Central memory CD8-positive, alpha-beta T cell (primary cell): ENCODE results near the gene TPM2.

ENCODE experiments used
- ATAC-seq: fragments of 150-1000 bp; cut with Tn5 transposase; replicated peaks from 2 replicates; pipeline ENCODE4 v1.10.0; 2022; ENCODE audit warnings: mild to moderate bottlenecking, moderate FRiP score, moderate number of reproducible peaks; ENCODE audit not compliant: poor library complexity, severe bottlenecking; ENCODE audit errors: extremely low read depth
- DNase-seq, 2 donors: peaks; one replicate each; pipeline ENCODE4 v3.0.0; 2021; ENCODE audit warnings: low spot score in 2 of 2
- H3K27ac Mint-ChIP-seq: one replicate; pipeline ENCODE4 v1.8.0; 2022; ENCODE audit warnings: low read depth, mild to moderate bottlenecking, moderate library complexity, mixed read lengths
- H3K27me3 Mint-ChIP-seq: one replicate; pipeline ENCODE4 v1.8.0; 2022; ENCODE audit warnings: mixed read lengths
- H3K36me3 Mint-ChIP-seq: one replicate; pipeline ENCODE4 v1.8.0; 2022; ENCODE audit warnings: mild to moderate bottlenecking, moderate library complexity, mixed read lengths; ENCODE audit not compliant: insufficient read depth
- H3K4me1 Mint-ChIP-seq: one replicate; pipeline ENCODE4 v1.8.0; 2022; ENCODE audit warnings: mixed read lengths
- H3K4me3 Mint-ChIP-seq: one replicate; pipeline ENCODE4 v1.8.0; 2022; ENCODE audit warnings: mild to moderate bottlenecking, moderate library complexity, mixed read lengths
- H3K9me3 Mint-ChIP-seq: one replicate; pipeline ENCODE4 v1.8.0; 2022; ENCODE audit warnings: mixed read lengths

The TPM2 gene

GRCh38 chr9:35675204-35675603 lies 14.5 kb downstream of the TPM2 start:
- Mint-ChIP-seq H3K27ac (no peak overlapping the region), H3K4me1 (peaks cover 5% of the 10 kb centered on the region), H3K9me3 (no peaks in the 10 kb centered on the region), H3K4me3 (peak overlapping the region; percentile 69), H3K36me3 (peaks cover 2% of the 10 kb centered on the region), H3K27me3 (peaks cover 21% of the 10 kb centered on the region)
- no peak for DNase-seq
- ATAC-seq, result no peak

GRCh38 chr9:35674025-35674361 lies 15.7 kb downstream of the TPM2 start:
- Mint-ChIP-seq H3K4me1 (peaks cover 5% of the 10 kb centered on the region), H3K27ac (no peak overlapping the region), H3K36me3 (peaks cover 2% of the 10 kb centered on the region), H3K4me3 (peak overlapping the region; percentile 45), H3K27me3 (peaks cover 21% of the 10 kb centered on the region), H3K9me3 (no peaks in the 10 kb centered on the region)
- ATAC-seq (no peak), DNase-seq (no peak)

GRCh38 chr9:35673132-35674024 lies 16.3 kb downstream of the TPM2 start, which contains the start of gene CA9:
CA9 (plus strand) TSS chr9:35673928; CDS start chr9:35673960, 32 bp downstream.
- Mint-ChIP-seq H3K9me3 (no peaks in the 10 kb centered on the region), H3K27ac (no peak within 1 kb of the TSS), H3K36me3 (peaks cover 2% of the 10 kb centered on the region), H3K27me3 (peaks cover 21% of the 10 kb centered on the region), H3K4me3 (peak within 1 kb of the TSS; percentile 45), H3K4me1 (peaks cover 5% of the 10 kb centered on the region)
- no peak for DNase-seq
- no peak for ATAC-seq

- Mint-ChIP-seq H3K36me3 (no peaks in the 10 kb centered on the region), H3K4me1 (peaks cover 21% of the 10 kb centered on the region), H3K27me3 (peaks cover 6% of the 10 kb centered on the region), H3K4me3 (no peak overlapping the region), H3K9me3 (no peaks in the 10 kb centered on the region), H3K27ac (no peak overlapping the region)
- ATAC-seq (no peak), DNase-seq (no peak)
These were observed 20.2 kb downstream of the TPM2 start for GRCh38 chr9:35669331-35670145.

GRCh38 chr9:35667939-35668338 lies 21.8 kb downstream of the TPM2 start:
- no peaks in the 10 kb centered on the region for H3K27me3 Mint-ChIP-seq
- H3K36me3 Mint-ChIP-seq, result no peaks in the 10 kb centered on the region
- DNase-seq, result no peak

GRCh38 chr9:35666549-35666948 lies 23.2 kb downstream of the TPM2 start:
- Mint-ChIP-seq H3K4me3 (peak overlapping the region; percentile 5), H3K27me3 (no peaks in the 10 kb centered on the region), H3K27ac (no peak overlapping the region), H3K36me3 (peaks cover 3% of the 10 kb centered on the region), H3K4me1 (peaks cover 48% of the 10 kb centered on the region), H3K9me3 (no peaks in the 10 kb centered on the region)
- ATAC-seq (no peak), DNase-seq (no peak)

More at GRCh38 chr9:35667939-35668338, 21.8 kb downstream of the TPM2 start:
- H3K4me1 Mint-ChIP-seq, result peaks cover 34% of the 10 kb centered on the region
- ATAC-seq, result no peak
- H3K27ac Mint-ChIP-seq, result no peak overlapping the region
- H3K4me3 Mint-ChIP-seq, result no peak overlapping the region
- no peaks in the 10 kb centered on the region for H3K9me3 Mint-ChIP-seq

GRCh38 chr9:35666045-35666444 lies 23.7 kb downstream of the TPM2 start:
- H3K27me3 Mint-ChIP-seq, result no peaks in the 10 kb centered on the region
- H3K36me3 Mint-ChIP-seq, result peaks cover 6% of the 10 kb centered on the region
- H3K4me1 Mint-ChIP-seq, result peaks cover 48% of the 10 kb centered on the region
- DNase-seq, result no peak
- H3K27ac Mint-ChIP-seq, result no peak overlapping the region
- peak overlapping the region; percentile 82 for H3K4me3 Mint-ChIP-seq
- H3K9me3 Mint-ChIP-seq, result no peaks in the 10 kb centered on the region
- no peak for ATAC-seq

- no peak for DNase-seq
- Mint-ChIP-seq H3K27ac (no peak overlapping the region), H3K4me1 (peaks cover 53% of the 10 kb centered on the region)
These were observed 24.3 kb downstream of the TPM2 start for GRCh38 chr9:35665471-35665818.

GRCh38 chr9:35664531-35665470 lies 24.9 kb downstream of the TPM2 start, which contains the start of gene ARHGEF39:
ARHGEF39 (minus strand) TSS chr9:35665195; CDS start chr9:35665169, 26 bp downstream.
- Mint-ChIP-seq H3K4me3 (peak within 1 kb of the TSS; percentile 82), H3K36me3 (peaks cover 12% of the 10 kb centered on the region), H3K4me1 (peaks cover 58% of the 10 kb centered on the region), H3K27me3 (no peaks in the 10 kb centered on the region), H3K27ac (peak within 1 kb of the TSS; percentile 52), H3K9me3 (no peaks in the 10 kb centered on the region)
- ATAC-seq (peak; percentile 59), DNase-seq (peak in 1 of 2 donors; percentile 37)

More at GRCh38 chr9:35665471-35665818, 24.3 kb downstream of the TPM2 start:
- Mint-ChIP-seq H3K4me3 (peak overlapping the region; percentile 82), H3K9me3 (no peaks in the 10 kb centered on the region), H3K36me3 (peaks cover 9% of the 10 kb centered on the region), H3K27me3 (no peaks in the 10 kb centered on the region)
- ATAC-seq, result no peak

- H3K4me1 Mint-ChIP-seq, result peaks cover 77% of the 10 kb centered on the region
- H3K27ac Mint-ChIP-seq, result peak overlapping the region; percentile 50
- no peak for ATAC-seq
- H3K9me3 Mint-ChIP-seq, result no peaks in the 10 kb centered on the region
- no peaks in the 10 kb centered on the region for H3K27me3 Mint-ChIP-seq
- no peak for DNase-seq
- peaks cover 34% of the 10 kb centered on the region for H3K36me3 Mint-ChIP-seq
- no peak overlapping the region for H3K4me3 Mint-ChIP-seq
These were observed 27.3 kb downstream of the TPM2 start for GRCh38 chr9:35662437-35662836.

GRCh38 chr9:35661756-35662350 lies 27.9 kb downstream of the TPM2 start:
- Mint-ChIP-seq H3K4me3 (peak overlapping the region; percentile 57), H3K27ac (peak overlapping the region; percentile 50), H3K36me3 (peaks cover 40% of the 10 kb centered on the region), H3K27me3 (no peaks in the 10 kb centered on the region), H3K4me1 (peaks cover 83% of the 10 kb centered on the region), H3K9me3 (no peaks in the 10 kb centered on the region)
- DNase-seq, result peak in 1 of 2 donors; percentile 29
- peak; percentile 11 for ATAC-seq
